Endothelial cell of umbilical vein (primary cell): ENCODE data around the gene KISS1R. TPM values are rescaled to one million over a fixed set of nuclear protein-coding genes. Genes with fewer than 3 reads are reported as not detected.
A peak's percentile ranks its signal among the peaks of the same experiment; 100 is the strongest.
"Not testable (repeated sequence)": the region's sequence is repeated elsewhere in the genome, so short reads cannot be mapped to it uniquely, and the experiment has no call there.

ENCODE experiments used
- BruUV-seq: library from RNA; stranded (reverse); fragments of 400-500 nt; replicated peaks from 2 replicates; lab custom pipeline; 2021; lab: Mats Ljungman, UMichigan
- CTCF ChIA-PET: fragments of 300-600, 350-600 bp; sonication (Branson Sonifier 250); formaldehyde crosslinking; loops from one replicate; lab custom pipeline; 2021; ENCODE audit warnings: antibody characterized with exemption, inconsistent platforms; lab: Charles Lee
- POLR2A ChIA-PET: fragments of 300-600, 350-600 bp; sonication (Branson Sonifier 250); formaldehyde crosslinking; loops from one replicate; lab custom pipeline; 2021; ENCODE audit warnings: antibody characterized with exemption, inconsistent platforms; lab: Charles Lee
- DNase-seq: peaks from one replicate; pipeline ENCODE4 v3.0.0-alpha.2; 2011; ENCODE audit warnings: low read depth, low spot score
- FAIRE-seq: peaks from 2 replicates; lab custom pipeline; 2011; peaks lifted over from hg19 to GRCh38; lab: Jason Lieb, UNC
- H2AFZ ChIP-seq: 2 replicates; pipeline ENCODE4 v1.6.0; 2012; ENCODE audit warnings: low read depth, low read length, control low read depth, inconsistent platforms
- H3K27ac ChIP-seq: 2 replicates; pipeline ENCODE4 v1.5.1; 2011; ENCODE audit warnings: low read depth, mild to moderate bottlenecking, control low read depth, low read length, moderate library complexity; ENCODE audit not compliant: insufficient read depth
- H3K27me3 ChIP-seq, 2 experiments: 2 replicates each; pipeline versions ENCODE4 v1.6.0 to v1.6.1; 2011; ENCODE audit warnings: low read length in 2 of 2, mixed read lengths in 1 of 2; ENCODE audit not compliant: control insufficient read depth in 2 of 2, insufficient read depth in 2 of 2
- H3K36me3 ChIP-seq, 2 experiments: 2 replicates in 1 of 2; 3 replicates in 1 of 2; pipeline ENCODE4 v1.5.1; 2011; ENCODE audit warnings: low read length in 2 of 2, mild to moderate bottlenecking in 1 of 2, moderate library complexity in 1 of 2; ENCODE audit not compliant: control insufficient read depth in 2 of 2, insufficient read depth in 2 of 2; ENCODE audit errors: extremely low read depth in 1 of 2
- H3K4me1 ChIP-seq: 3 replicates; pipeline ENCODE4 v1.5.1; 2011; ENCODE audit warnings: mild to moderate bottlenecking, low read length; ENCODE audit not compliant: control insufficient read depth, insufficient read depth; ENCODE audit errors: extremely low read depth
- H3K4me2 ChIP-seq: 2 replicates; pipeline ENCODE4 v1.6.1; 2011; ENCODE audit warnings: low read length, control low read depth, mixed read lengths; ENCODE audit not compliant: insufficient read depth
- H3K4me3 ChIP-seq, 3 experiments: fragments of 200-600 bp in 1 of 3; sonication (generic), shearing (Covaris generic) in 1 of 3; replicated peaks in 1 of 3; 2 replicates each; pipeline ENCODE4 v1.5.1; 2011 to 2016; ENCODE audit warnings: control low read depth in 3 of 3, low read length in 3 of 3, mild to moderate bottlenecking in 2 of 3, inconsistent platforms in 1 of 3, low read depth in 1 of 3, moderate library complexity in 1 of 3; ENCODE audit not compliant: insufficient read depth in 1 of 3
- H3K79me2 ChIP-seq: 2 replicates; pipeline ENCODE4 v1.6.0; 2012; ENCODE audit warnings: low read length, inconsistent platforms; ENCODE audit not compliant: control insufficient read depth, insufficient read depth
- H3K9ac ChIP-seq: replicated peaks from 2 replicates; pipeline ENCODE3; 2011; ENCODE audit warnings: low read length, control low read depth; ENCODE audit not compliant: insufficient read depth; ENCODE audit errors: extremely low read depth
- H3K9me1 ChIP-seq: replicated peaks from 3 replicates; pipeline ENCODE4 v1.6.0; 2011; ENCODE audit warnings: mild to moderate bottlenecking, low read length; ENCODE audit not compliant: control insufficient read depth, insufficient read depth; ENCODE audit errors: extremely low read depth
- H3K9me3 ChIP-seq: replicated peaks from 2 replicates; pipeline ENCODE4 v1.5.1; 2012; ENCODE audit warnings: low read length, inconsistent platforms; ENCODE audit not compliant: control insufficient read depth, insufficient read depth
- H4K20me1 ChIP-seq: replicated peaks from 2 replicates; pipeline ENCODE3; 2011; ENCODE audit warnings: mild to moderate bottlenecking, low read length; ENCODE audit not compliant: control insufficient read depth, insufficient read depth; ENCODE audit errors: extremely low read depth
- EZH2 ChIP-seq: IDR thresholded peaks from 2 replicates; pipeline ENCODE4 v1.6.1; 2012; ENCODE audit warnings: borderline replicate concordance, low read depth, mild to moderate bottlenecking, moderate library complexity, low read length, inconsistent platforms; ENCODE audit not compliant: severe bottlenecking
- FOS ChIP-seq: IDR thresholded peaks from 2 replicates; pipeline ENCODE4 v1.6.1; 2011; ENCODE audit warnings: mild to moderate bottlenecking, low read length, moderate library complexity, borderline replicate concordance; ENCODE audit not compliant: insufficient read depth
- GATA2 ChIP-seq: IDR thresholded peaks from 2 replicates; pipeline ENCODE4 v1.7.0; 2011; ENCODE audit warnings: low read depth, mild to moderate bottlenecking, moderate library complexity, mixed read lengths, low read length; ENCODE audit not compliant: insufficient read length, insufficient read depth
- JUN ChIP-seq: IDR thresholded peaks from 2 replicates; pipeline ENCODE4 v1.6.1; 2011; ENCODE audit warnings: borderline replicate concordance, low read depth; ENCODE audit not compliant: insufficient read length, insufficient read depth
- MAX ChIP-seq: IDR thresholded peaks from 2 replicates; pipeline ENCODE4 v1.6.1; 2011; ENCODE audit not compliant: insufficient read depth, insufficient read length
- MYC ChIP-seq: IDR thresholded peaks from one replicate; pipeline ENCODE4 v1.6.1; 2011; ENCODE audit warnings: mild to moderate bottlenecking, low read depth, low read length
- POLR2A ChIP-seq: IDR thresholded peaks from 2 replicates; pipeline ENCODE4 v1.6.1; 2012; ENCODE audit warnings: low read depth, mild to moderate bottlenecking, control low read depth, low read length
- POLR2AphosphoS5 ChIP-seq: IDR thresholded peaks from 2 replicates; pipeline ENCODE4 v1.6.1; 2012; ENCODE audit warnings: low read depth, mild to moderate bottlenecking, control low read depth, low read length, moderate library complexity; ENCODE audit not compliant: insufficient read depth
- dilution Hi-C: fragments of 300-500 bp; cut with MboI; formaldehyde crosslinking; loops from one replicate; pipeline ENCODE4 v1.15.0; 2019; ENCODE audit warnings: low sequenced_read_pairs; ENCODE audit not compliant: extremely low pct_ligation_motif_present
- intact Hi-C: fragments of 100-400 bp; cut with micrococcal nuclease; formaldehyde crosslinking; loops from one replicate; pipeline ENCODE4 v1.10.0; 2022
- polyA plus RNA-seq, 4 experiments: library from polyadenylated mRNA; depleted of rRNA in 3 of 4; stranded (reverse) in 3 of 4; unstranded in 1 of 4; fragments of >200 nt; gene quantifications; 2 replicates each; pipeline versions ENCODE4 v1.2.1 to v1.2.3, GENCODE V29; 2011 to 2012; ENCODE audit warnings: missing spikeins in 1 of 4
- total RNA-seq: library from RNA; stranded (reverse); gene quantifications from 2 replicates; pipeline ENCODE4 v1.2.3, GENCODE V29; 2021
- TF ChIP-seq, protein P1 (sequence below), 2 donors: IDR thresholded peaks; 1 replicate in 1 of 2; 2 replicates in 1 of 2; pipeline ENCODE4 v1.5.1; 2011; ENCODE audit warnings: low read length in 2 of 2, mild to moderate bottlenecking in 2 of 2, moderate library complexity in 2 of 2, control low read depth in 1 of 2, inconsistent platforms in 1 of 2, low read depth in 1 of 2; ENCODE audit not compliant: insufficient read depth in 1 of 2; ENCODE audit errors: extremely low read depth in 1 of 2

Gene KISS1R
- total and polyA plus RNA-seq, 2 donors (not counting 3 experiments of a cell fraction or from before 2014, with no cell fraction given) = not detected

GRCh38 chr19:890831-891230 lies 26.3 kb upstream of the KISS1R start:
- peaks cover 5 to 23% of the 10 kb centered on the region in 2 experiments for H3K36me3 ChIP-seq
- peaks cover 5% of the 10 kb centered on the region for H3K79me2 ChIP-seq
- no peaks in the 10 kb centered on the region for H3K4me1 ChIP-seq
- H3K9me3 ChIP-seq = no peaks in the 10 kb centered on the region
- no peaks in the 10 kb centered on the region for H3K27me3 ChIP-seq
- CTCF ChIA-PET = no interaction called here
- no peak overlapping the region for H3K27ac ChIP-seq
- no peak overlapping the region for H3K4me3 ChIP-seq
- dilution Hi-C loops (no loop called here), intact Hi-C loops (no loop called here)
- no TSS peak for BruUV-seq
- H4K20me1 ChIP-seq = no peaks in the 10 kb centered on the region
- no peak overlapping the region for H3K4me2 ChIP-seq
- H3K9ac ChIP-seq = no peak overlapping the region
- no peak overlapping the region for H2AFZ ChIP-seq
- H3K9me1 ChIP-seq = no peaks in the 10 kb centered on the region
- no peak for DNase-seq
- no peak for TF ChIP-seq MAX
- TF ChIP-seq, protein P1, sequence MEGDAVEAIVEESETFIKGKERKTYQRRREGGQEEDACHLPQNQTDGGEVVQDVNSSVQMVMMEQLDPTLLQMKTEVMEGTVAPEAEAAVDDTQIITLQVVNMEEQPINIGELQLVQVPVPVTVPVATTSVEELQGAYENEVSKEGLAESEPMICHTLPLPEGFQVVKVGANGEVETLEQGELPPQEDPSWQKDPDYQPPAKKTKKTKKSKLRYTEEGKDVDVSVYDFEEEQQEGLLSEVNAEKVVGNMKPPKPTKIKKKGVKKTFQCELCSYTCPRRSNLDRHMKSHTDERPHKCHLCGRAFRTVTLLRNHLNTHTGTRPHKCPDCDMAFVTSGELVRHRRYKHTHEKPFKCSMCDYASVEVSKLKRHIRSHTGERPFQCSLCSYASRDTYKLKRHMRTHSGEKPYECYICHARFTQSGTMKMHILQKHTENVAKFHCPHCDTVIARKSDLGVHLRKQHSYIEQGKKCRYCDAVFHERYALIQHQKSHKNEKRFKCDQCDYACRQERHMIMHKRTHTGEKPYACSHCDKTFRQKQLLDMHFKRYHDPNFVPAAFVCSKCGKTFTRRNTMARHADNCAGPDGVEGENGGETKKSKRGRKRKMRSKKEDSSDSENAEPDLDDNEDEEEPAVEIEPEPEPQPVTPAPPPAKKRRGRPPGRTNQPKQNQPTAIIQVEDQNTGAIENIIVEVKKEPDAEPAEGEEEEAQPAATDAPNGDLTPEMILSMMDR (IDR thresholded peaks at IDR 0.05; ENCODE audit: extremely low read depth in 1 of 2, insufficient read depth in 1 of 2, low read depth in 1 of 2, low read length in 2 of 2) = no peak
- no peak for TF ChIP-seq POLR2AphosphoS5
- TF ChIP-seq MYC = no peak
- TF ChIP-seq FOS = no peak
- TF ChIP-seq JUN = no peak
- TF ChIP-seq POLR2A = no peak
- TF ChIP-seq GATA2 = no peak
- TF ChIP-seq EZH2 = no peak
- FAIRE-seq = no peak
- POLR2A ChIA-PET = no interaction called here

DNA sequence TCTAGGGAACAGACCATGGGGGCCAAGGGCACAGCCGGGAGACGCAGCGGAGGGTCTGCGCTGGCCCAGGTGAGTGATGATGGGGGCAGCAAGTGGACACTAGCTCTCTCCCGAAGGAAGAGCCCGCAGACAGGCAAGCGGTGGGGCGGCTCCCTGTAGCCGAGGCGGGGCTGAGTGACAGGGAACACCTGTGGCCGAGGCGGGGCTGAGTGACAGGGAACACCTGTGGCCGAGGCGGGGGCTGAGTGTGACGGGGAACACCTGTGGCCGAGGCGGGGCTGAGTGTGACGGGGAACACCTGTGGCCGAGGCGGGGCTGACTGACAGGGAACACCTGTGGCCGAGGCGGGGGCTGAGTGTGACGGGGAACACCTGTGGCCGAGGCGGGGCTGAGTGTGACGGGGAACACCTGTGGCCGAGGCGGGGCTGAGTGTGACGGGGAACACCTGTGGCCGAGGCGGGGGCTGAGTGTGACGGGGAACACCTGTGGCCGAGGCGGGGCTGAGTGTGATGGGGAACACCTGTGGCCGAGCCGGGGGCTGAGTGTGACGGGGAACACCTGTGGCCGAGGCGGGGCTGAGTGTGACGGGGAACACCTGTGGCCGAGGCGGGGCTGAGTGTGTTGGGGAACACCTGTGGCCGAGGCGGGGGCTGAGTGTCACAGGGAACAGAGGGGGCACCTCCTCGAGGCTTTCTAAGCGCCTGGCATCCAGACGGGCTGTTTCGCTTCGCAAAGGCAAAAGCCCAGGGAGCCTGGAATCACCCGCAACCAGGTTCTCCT lies 25.5 kb upstream of the KISS1R start:
- H3K27ac ChIP-seq, H2AFZ ChIP-seq, H3K79me2 ChIP-seq, POLR2A ChIA-PET, BruUV-seq, DNase-seq, H3K4me1 ChIP-seq, H3K9me3 ChIP-seq, CTCF ChIA-PET, H3K9me1 ChIP-seq, H3K27me3 ChIP-seq, H3K9ac ChIP-seq, dilution Hi-C loops, FAIRE-seq, H4K20me1 ChIP-seq: not testable (repeated sequence)
- Histone ChIP-seq H3K4me3 (peak overlapping the region in 2 of 3 experiments; percentile 39 to 91), H3K36me3 (peaks cover 5 to 17% of the 10 kb centered on the region in 2 experiments), H3K4me2 (peak overlapping the region; percentile 41)
- intact Hi-C loops = loop anchor here (2.0 kb wide), 1 partner anchor 21 kb away; the partner anchor contains the start of gene R3HDM4
